ENCODE results near the gene CAPN7.
A peak's percentile ranks its signal among the peaks of the same experiment; 100 is the strongest.

Gene CAPN7

DNA sequence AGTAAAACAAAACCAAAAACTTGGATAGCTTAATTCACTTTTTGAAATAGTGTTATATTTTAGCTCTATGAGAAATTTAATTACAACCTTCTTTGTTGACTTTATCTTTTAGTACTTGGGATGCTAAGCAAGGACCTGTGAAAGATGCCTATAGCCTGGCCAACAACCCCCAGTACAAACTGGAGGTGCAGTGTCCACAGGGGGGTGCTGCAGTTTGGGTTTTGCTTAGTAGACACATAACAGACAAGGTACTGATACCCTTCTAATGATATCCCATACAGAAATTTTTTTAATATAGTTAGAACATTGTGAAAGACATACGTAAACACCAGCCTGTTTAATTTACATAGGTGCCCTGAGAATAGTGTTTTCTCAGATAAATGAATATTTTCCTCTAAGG is 35.3 kb downstream of the CAPN7 start:
- peak; percentile 34 for DNase-seq
- no peak overlapping the region for H3K4me2 ChIP-seq (ENCODE audit: low read depth, low read length)
- no peaks in the 10 kb centered on the region; the same call in 1 of the 2 replicates for H3F3A ChIP-seq (ENCODE audit: insufficient read depth, low read length)
- H3K9me2 ChIP-seq (replicated peaks; ENCODE audit: insufficient read depth, low read length) = no peaks in the 10 kb centered on the region
- no peak overlapping the region for H3K4me3 ChIP-seq (ENCODE audit: low read length)
- H4K20me1 ChIP-seq (ENCODE audit: insufficient read depth, low read length) = no peaks in the 10 kb centered on the region
- H3K9me3 ChIP-seq (replicated peaks; ENCODE audit: insufficient read depth, low read length) = no peaks in the 10 kb centered on the region
- no peaks in the 10 kb centered on the region for H3K79me2 ChIP-seq (ENCODE audit: low read length)
- H3K27ac ChIP-seq (ENCODE audit: low read length) = no peak overlapping the region
- no peak overlapping the region for H2AFZ ChIP-seq (ENCODE audit: low read length)
- TF ChIP-seq EZH2phosphoT487 (IDR thresholded peaks at IDR 0.05; ENCODE audit: low read length) (no peak), EZH2 (optimal IDR thresholded peaks at IDR 0.05; ENCODE audit: low read depth, low read length) (no peak)
- TF ChIP-seq, protein P1, sequence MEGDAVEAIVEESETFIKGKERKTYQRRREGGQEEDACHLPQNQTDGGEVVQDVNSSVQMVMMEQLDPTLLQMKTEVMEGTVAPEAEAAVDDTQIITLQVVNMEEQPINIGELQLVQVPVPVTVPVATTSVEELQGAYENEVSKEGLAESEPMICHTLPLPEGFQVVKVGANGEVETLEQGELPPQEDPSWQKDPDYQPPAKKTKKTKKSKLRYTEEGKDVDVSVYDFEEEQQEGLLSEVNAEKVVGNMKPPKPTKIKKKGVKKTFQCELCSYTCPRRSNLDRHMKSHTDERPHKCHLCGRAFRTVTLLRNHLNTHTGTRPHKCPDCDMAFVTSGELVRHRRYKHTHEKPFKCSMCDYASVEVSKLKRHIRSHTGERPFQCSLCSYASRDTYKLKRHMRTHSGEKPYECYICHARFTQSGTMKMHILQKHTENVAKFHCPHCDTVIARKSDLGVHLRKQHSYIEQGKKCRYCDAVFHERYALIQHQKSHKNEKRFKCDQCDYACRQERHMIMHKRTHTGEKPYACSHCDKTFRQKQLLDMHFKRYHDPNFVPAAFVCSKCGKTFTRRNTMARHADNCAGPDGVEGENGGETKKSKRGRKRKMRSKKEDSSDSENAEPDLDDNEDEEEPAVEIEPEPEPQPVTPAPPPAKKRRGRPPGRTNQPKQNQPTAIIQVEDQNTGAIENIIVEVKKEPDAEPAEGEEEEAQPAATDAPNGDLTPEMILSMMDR (IDR thresholded peaks at IDR 0.05; ENCODE audit: low read length) = peak; percentile 33
- H3K9ac ChIP-seq (ENCODE audit: low read length) = no peak overlapping the region
- no peaks in the 10 kb centered on the region for H3K27me3 ChIP-seq (replicated peaks; ENCODE audit: insufficient read depth, low read length)
- peaks cover 4% of the 10 kb centered on the region; the same call in 1 of the 2 replicates for H3K36me3 ChIP-seq (replicated peaks; ENCODE audit: insufficient read depth, low read length)
- no peaks in the 10 kb centered on the region for H3K4me1 ChIP-seq (ENCODE audit: low read length)

DNA sequence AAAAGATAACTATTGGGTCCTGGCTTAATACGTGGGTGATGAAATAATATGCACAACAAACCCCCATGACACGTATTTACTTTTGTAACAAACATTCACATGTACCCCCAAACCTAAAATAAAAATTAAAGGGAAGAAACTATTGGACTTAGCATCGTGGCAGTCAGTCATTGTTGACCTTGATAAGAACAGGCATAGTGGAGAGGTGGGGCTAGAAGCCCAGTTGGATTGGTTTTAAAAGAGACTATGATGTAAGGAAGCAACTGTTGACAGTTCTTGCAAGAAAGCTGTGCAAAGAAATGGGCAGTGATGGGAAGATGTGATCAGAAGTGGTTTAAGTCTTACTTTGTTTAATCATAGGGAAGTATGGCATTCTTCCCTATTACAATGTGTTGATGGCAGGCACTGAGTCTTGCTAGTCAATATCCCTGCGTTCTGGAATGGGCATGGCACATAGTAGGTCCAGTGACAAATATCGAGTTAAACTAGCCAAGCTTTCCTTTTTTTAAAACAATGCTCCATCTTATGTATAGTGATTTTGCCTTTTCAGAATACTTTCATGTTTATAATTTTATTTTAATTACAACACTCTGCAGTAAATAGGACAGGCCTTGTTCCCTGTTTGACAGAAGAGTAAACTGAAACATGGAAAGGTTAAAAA is 37.9 kb downstream of the CAPN7 start:
- Histone ChIP-seq H3F3A (ENCODE audit: insufficient read depth, low read length) (no peaks in the 10 kb centered on the region; the same call in 1 of the 2 replicates), H3K79me2 (ENCODE audit: low read length) (no peaks in the 10 kb centered on the region), H3K27me3 (replicated peaks; ENCODE audit: insufficient read depth, low read length) (no peaks in the 10 kb centered on the region), H4K20me1 (ENCODE audit: insufficient read depth, low read length) (no peaks in the 10 kb centered on the region), H3K9me2 (replicated peaks; ENCODE audit: insufficient read depth, low read length) (no peaks in the 10 kb centered on the region), H3K9me3 (replicated peaks; ENCODE audit: insufficient read depth, low read length) (no peaks in the 10 kb centered on the region), H3K4me1 (ENCODE audit: low read length) (no peaks in the 10 kb centered on the region), H3K27ac (ENCODE audit: low read length) (no peak overlapping the region), H3K36me3 (replicated peaks; ENCODE audit: insufficient read depth, low read length) (peaks cover 4% of the 10 kb centered on the region; the same call in 1 of the 2 replicates), H3K9ac (ENCODE audit: low read length) (no peak overlapping the region), H2AFZ (ENCODE audit: low read length) (no peak overlapping the region), H3K4me2 (ENCODE audit: low read depth, low read length) (no peak overlapping the region), H3K4me3 (ENCODE audit: low read length) (no peak overlapping the region)
- TF ChIP-seq EZH2phosphoT487 (IDR thresholded peaks at IDR 0.05; ENCODE audit: low read length) = no peak
- TF ChIP-seq EZH2 (optimal IDR thresholded peaks at IDR 0.05; ENCODE audit: low read depth, low read length) = no peak
- TF ChIP-seq, protein P1 (IDR thresholded peaks at IDR 0.05; ENCODE audit: low read length) = no peak
- no peak for DNase-seq

DNA sequence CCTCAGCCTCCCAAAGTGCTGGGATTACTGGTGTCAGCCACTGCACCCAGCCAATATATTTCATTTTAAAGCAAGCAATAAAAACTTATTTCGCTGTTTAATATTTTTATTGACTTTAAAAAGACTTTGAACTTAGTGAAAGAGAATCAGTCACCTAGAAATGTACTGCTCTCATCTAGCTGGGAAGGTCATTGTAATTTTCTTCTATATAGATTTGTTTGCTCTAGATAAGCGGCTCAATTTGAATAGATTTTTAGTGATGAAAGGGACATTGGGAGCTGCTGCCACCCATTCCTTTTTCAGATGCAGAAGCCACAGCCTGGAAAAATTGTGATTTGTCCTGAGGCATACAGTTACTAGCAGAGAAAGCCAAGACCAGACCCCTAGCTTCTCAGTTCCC is 40.1 kb downstream of the CAPN7 start:
- Histone ChIP-seq H3K9me2 (replicated peaks; ENCODE audit: insufficient read depth, low read length) (no peaks in the 10 kb centered on the region), H3F3A (ENCODE audit: insufficient read depth, low read length) (no peaks in the 10 kb centered on the region; the same call in 1 of the 2 replicates), H3K9me3 (replicated peaks; ENCODE audit: insufficient read depth, low read length) (no peaks in the 10 kb centered on the region), H3K79me2 (ENCODE audit: low read length) (no peaks in the 10 kb centered on the region), H3K36me3 (replicated peaks; ENCODE audit: insufficient read depth, low read length) (peaks cover 9% of the 10 kb centered on the region; the same call in 1 of the 2 replicates), H4K20me1 (ENCODE audit: insufficient read depth, low read length) (no peaks in the 10 kb centered on the region), H3K4me1 (ENCODE audit: low read length) (no peaks in the 10 kb centered on the region), H2AFZ (ENCODE audit: low read length) (no peak overlapping the region), H3K27me3 (replicated peaks; ENCODE audit: insufficient read depth, low read length) (no peaks in the 10 kb centered on the region), H3K9ac (ENCODE audit: low read length) (no peak overlapping the region), H3K4me2 (ENCODE audit: low read depth, low read length) (no peak overlapping the region), H3K4me3 (ENCODE audit: low read length) (no peak overlapping the region), H3K27ac (ENCODE audit: low read length) (no peak overlapping the region)
- TF ChIP-seq EZH2 (optimal IDR thresholded peaks at IDR 0.05; ENCODE audit: low read depth, low read length) (no peak), EZH2phosphoT487 (IDR thresholded peaks at IDR 0.05; ENCODE audit: low read length) (no peak)
- TF ChIP-seq, protein P1 (IDR thresholded peaks at IDR 0.05; ENCODE audit: low read length) = no peak
- DNase-seq = no peak
